Measurements from ENCODE around the gene SCRT2. TPM values are rescaled to one million over a fixed set of nuclear protein-coding genes. Genes with fewer than 3 reads are reported as not detected.

Gene SCRT2
- total and polyA plus RNA-seq, 9 of the 15 experiments (the other 6 are each of a cell fraction or from before 2014, with no cell fraction given) = 0.04 to 0.75 (median 0.13) TPM; not detected in 2

- TF ChIP-seq ESRRB (CRISPR knock-in tag; IDR thresholded peaks at IDR 0.05; ENCODE audit: borderline replicate concordance) = no peak; the same call in 1 of the 2 replicates
- no peak for TF ChIP-seq NCOR1 (IDR thresholded peaks at IDR 0.05)
- no peak for TF ChIP-seq POU5F1 (IDR thresholded peaks at IDR 0.05; ENCODE audit: borderline replicate concordance, low read depth, low read length, partially characterized antibody)
- TF ChIP-seq ZNF436 (CRISPR knock-in tag; IDR thresholded peaks at IDR 0.05) = no peak
- TF ChIP-seq, protein P1, sequence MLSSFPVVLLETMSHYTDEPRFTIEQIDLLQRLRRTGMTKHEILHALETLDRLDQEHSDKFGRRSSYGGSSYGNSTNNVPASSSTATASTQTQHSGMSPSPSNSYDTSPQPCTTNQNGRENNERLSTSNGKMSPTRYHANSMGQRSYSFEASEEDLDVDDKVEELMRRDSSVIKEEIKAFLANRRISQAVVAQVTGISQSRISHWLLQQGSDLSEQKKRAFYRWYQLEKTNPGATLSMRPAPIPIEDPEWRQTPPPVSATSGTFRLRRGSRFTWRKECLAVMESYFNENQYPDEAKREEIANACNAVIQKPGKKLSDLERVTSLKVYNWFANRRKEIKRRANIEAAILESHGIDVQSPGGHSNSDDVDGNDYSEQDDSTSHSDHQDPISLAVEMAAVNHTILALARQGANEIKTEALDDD (IDR thresholded peaks at IDR 0.05) = peak; percentile 37; the same call in 1 of the 2 replicates
- 0 out of 2 replicates have a peak, but pooled peaks have one; percentile 13 for TF ChIP-seq TOE1 (IDR thresholded peaks at IDR 0.05; ENCODE audit: borderline replicate concordance)
- no peak; the same call in 1 of the 2 replicates for TF ChIP-seq TOE1 (CRISPR knock-in tag; IDR thresholded peaks at IDR 0.05; ENCODE audit: borderline replicate concordance, low read depth)
- TF ChIP-seq ZNF184 (CRISPR knock-in tag; IDR thresholded peaks at IDR 0.05) = no peak
- TF ChIP-seq RBFOX2 (IDR thresholded peaks at IDR 0.05; ENCODE audit: low read depth, low read length) = peak; percentile 59
- TF ChIP-seq, protein P2, sequence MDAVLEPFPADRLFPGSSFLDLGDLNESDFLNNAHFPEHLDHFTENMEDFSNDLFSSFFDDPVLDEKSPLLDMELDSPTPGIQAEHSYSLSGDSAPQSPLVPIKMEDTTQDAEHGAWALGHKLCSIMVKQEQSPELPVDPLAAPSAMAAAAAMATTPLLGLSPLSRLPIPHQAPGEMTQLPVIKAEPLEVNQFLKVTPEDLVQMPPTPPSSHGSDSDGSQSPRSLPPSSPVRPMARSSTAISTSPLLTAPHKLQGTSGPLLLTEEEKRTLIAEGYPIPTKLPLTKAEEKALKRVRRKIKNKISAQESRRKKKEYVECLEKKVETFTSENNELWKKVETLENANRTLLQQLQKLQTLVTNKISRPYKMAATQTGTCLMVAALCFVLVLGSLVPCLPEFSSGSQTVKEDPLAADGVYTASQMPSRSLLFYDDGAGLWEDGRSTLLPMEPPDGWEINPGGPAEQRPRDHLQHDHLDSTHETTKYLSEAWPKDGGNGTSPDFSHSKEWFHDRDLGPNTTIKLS (IDR thresholded peaks at IDR 0.05; ENCODE audit: borderline replicate concordance, low read depth) = no peak
- no peak for TF ChIP-seq KLF16 (IDR thresholded peaks at IDR 0.05)
- peak; percentile 78 for TF ChIP-seq POLR2A (conservative IDR thresholded peaks at IDR 0.05)
- no peak for TF ChIP-seq THRA (IDR thresholded peaks at IDR 0.05)
- TF ChIP-seq CAMTA2 (CRISPR knock-in tag; conservative IDR thresholded peaks at IDR 0.05) = no peak
- TF ChIP-seq SRSF7 (optimal IDR thresholded peaks at IDR 0.05; ENCODE audit: low read depth, low read length) = no peak
- no peak for TF ChIP-seq PTRF (tag; IDR thresholded peaks at IDR 0.05)
- TF ChIP-seq RBM17 (IDR thresholded peaks at IDR 0.05; ENCODE audit: borderline replicate concordance, low read depth, low read length) = no peak
- 0 out of 2 replicates have a peak, but pooled peaks have one; percentile 41 for TF ChIP-seq NCOA1 (IDR thresholded peaks at IDR 0.05; ENCODE audit: low read depth)
- TF ChIP-seq, protein P3, sequence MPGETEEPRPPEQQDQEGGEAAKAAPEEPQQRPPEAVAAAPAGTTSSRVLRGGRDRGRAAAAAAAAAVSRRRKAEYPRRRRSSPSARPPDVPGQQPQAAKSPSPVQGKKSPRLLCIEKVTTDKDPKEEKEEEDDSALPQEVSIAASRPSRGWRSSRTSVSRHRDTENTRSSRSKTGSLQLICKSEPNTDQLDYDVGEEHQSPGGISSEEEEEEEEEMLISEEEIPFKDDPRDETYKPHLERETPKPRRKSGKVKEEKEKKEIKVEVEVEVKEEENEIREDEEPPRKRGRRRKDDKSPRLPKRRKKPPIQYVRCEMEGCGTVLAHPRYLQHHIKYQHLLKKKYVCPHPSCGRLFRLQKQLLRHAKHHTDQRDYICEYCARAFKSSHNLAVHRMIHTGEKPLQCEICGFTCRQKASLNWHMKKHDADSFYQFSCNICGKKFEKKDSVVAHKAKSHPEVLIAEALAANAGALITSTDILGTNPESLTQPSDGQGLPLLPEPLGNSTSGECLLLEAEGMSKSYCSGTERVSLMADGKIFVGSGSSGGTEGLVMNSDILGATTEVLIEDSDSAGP (CRISPR knock-in tag; IDR thresholded peaks at IDR 0.05) = no peak
- peak in 1 of 2 experiments; percentile 62; a peak in 2 of 3 replicates for TF ChIP-seq CBX3 (IDR thresholded peaks at IDR 0.05; ENCODE audit: borderline replicate concordance in 1 of 2, low read length in 2 of 2)
- no peak for TF ChIP-seq ZNF561 (CRISPR knock-in tag; conservative IDR thresholded peaks at IDR 0.05)
- TF ChIP-seq FOSL1 (tag; conservative IDR thresholded peaks at IDR 0.05) = peak; percentile 68
- no peak for TF ChIP-seq HMG20A (CRISPR knock-in tag; conservative IDR thresholded peaks at IDR 0.05)
- TF ChIP-seq HDAC3 (IDR thresholded peaks at IDR 0.05; ENCODE audit: borderline replicate concordance, partially characterized antibody) = no peak
These were observed 21.8 kb downstream of the SCRT2 start (continued) for GRCh38 chr20:653590-654416.

All from K562 (cell line).